ENCODE results near the gene PEX26.
A peak's percentile ranks its signal among the peaks of the same experiment; 100 is the strongest.
"Not testable (repeated sequence)": the region's sequence is repeated elsewhere in the genome, so short reads cannot be mapped to it uniquely, and the experiment has no call there.

PEX26 gene

GRCh38 chr22:18077639-18078328 is at the start of gene PEX26:
Gene PEX26, plus strand, starts transcription at chr22:18077990. Its CDS starts 387 bp downstream, at chr22:18078377.
- DNase-seq: peak; percentile 80 to 89

DNA sequence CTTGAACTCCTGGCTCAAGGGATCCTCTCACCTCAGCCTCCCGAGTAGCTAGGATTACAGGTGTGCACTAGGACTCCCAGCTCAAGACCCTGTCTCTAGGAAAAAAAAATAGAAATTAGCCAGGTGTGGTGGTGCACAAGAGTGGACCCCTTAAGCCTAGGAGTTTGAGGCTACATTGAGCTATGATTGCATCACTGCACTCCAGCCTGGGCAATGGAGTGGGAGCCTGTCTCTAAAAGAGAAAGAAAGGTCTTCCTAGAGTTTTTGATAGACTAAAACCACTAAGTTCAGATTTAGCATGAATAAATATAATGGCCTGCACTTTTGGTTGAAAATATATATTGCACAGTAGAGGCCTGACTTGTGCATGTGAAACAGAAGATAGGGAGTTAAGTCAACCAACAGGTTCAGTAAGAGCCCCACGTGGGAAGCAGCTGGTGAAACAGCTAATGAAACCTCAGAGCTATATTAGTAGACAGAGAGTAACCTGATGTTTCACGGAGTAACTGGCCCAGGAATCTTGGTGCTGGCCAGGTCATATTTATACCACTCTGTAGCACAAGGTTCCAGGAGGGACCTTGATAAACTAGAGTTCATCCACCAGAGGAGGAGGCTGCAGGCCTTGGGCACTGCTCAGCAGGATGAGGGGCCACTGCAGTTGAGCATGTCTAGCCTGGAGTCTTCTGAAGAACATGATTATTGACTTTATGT is 48.8 kb upstream of the PEX26 start:
- DNase-seq: no peak

DNA sequence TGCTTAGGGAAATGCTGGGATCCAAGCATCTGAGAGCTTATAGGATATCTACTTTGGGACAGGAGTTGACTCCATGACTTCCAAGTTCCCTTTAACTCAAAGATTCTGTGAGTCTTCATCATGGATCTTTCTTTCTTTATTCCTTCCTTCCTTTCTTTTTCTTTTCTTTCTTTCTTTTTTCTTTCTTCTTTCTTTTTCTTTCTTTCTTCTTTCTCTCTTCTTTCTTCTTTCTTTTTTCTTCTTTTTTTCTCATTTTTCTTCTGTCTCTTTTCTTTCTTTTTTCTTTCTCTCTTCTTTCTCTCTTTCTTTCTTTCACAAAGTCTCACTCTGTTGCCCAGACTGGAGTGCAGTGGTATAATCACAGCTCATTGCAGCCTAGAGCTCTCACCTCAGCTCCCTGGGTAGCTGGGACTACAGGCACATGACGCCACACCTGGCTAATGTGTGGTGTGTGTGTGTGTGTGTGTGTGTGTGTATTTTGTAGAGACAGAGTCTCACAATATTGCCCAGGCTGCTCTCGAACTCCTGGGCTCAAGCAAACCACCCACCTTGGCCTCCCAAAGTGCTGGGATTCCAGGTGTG is 48.0 kb upstream of the PEX26 start:
- no peak for DNase-seq

DNA sequence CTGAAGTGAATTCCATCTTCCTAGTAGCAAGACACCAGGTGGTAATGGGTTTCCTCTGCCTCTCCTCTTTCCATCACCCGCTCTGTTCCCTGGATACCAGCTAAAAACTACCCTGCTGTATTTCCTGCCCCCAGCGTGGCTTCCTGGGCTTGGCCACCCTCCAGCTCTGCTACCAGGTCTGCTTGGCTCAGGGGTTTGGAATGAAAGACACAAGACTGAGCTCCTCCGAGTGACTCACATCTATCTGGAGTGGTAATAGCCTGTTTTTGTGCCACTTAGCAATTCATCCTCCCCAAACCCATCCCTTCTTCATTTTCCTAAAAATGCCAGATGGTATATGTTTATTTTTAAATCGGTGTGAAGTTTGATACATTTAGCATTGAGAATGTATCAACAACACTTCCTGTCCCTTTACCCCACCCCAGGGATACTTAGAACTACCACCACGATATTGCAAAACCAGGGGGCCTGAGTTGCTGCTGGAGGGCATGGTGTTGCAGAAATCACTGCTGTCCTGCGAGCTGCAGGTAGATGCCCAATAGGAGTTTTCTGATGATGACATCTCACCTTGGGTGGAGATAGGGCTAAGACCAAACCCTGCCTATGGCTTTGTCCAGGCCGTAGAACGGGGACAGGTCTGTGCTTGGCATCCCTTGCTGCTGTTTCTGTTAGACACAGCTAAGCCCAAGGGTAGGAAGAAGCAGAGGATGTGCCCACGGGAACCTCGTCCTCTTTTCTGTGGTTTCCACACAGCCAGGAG is 45.9 kb upstream of the PEX26 start:
- DNase-seq: no peak

GRCh38 chr22:18032455-18033101 is 45.2 kb upstream of the PEX26 start:
- no peak for DNase-seq

- DNase-seq: no peak
Observed at GRCh38 chr22:18033204-18033998, 44.4 kb upstream of the PEX26 start.

- no peak for DNase-seq
Observed at GRCh38 chr22:18034076-18034475, 43.7 kb upstream of the PEX26 start.

GRCh38 chr22:18035751-18036150 is 42.0 kb upstream of the PEX26 start:
- no peak for DNase-seq

- DNase-seq: not testable (repeated sequence)
Observed at GRCh38 chr22:18040898-18041297, 36.9 kb upstream of the PEX26 start.

- no peak for DNase-seq
Observed at GRCh38 chr22:18042685-18043084, 35.1 kb upstream of the PEX26 start.

DNA sequence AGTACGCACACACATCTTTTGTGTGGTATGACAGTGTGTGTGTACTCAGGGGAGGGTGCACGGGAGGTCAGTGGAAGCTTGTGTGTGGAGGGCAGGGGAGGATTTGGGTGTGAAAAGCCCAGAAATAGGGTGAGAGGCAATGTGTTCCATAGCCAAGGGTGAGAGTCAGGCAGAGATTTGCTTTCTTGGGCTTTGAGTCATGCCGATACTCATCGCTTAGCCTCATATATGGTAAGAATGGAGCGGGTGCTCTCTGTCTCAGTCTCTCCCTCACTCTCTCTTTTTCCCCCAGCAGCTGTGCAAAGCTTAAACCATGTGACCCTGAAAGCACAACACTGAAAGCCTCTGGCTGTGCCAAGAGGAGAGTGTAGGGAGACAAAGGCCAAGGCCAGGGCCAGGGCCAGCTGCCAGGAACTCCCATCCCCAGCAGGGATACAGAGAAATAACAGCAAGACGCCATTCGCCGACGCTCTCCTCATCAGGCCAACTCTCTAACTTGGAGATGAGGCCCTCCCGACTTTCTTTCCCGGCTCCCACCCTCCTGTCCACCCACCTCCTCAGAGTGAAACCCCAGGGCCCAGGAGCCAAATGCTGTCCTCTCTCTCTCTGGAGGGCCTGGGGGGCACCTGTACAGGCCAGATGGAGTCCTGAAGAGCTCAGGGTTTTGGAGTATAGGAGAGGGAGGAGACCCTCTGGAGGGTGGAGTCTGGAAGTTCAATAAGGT is 33.1 kb upstream of the PEX26 start:
- DNase-seq: no peak

DNA sequence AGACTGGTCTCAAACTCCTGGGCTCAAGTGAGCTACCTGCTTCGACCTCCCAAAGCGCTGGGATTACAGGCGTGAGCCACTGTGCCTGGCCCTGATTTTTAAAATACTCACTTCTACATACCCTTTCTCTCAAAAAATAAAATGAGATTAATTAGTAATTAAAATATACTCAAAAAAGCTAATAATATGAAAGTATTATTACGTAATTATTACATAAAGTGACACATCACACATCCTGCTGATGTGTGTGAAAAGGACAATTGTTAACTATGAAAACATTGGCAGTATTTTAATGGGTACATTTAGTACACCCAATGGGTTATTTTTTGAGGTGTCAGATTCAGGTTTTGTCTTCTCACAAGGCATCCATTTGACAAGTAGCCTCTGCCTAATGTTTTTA is 32.0 kb upstream of the PEX26 start:
- DNase-seq: no peak

GRCh38 chr22:18048041-18048440 is 29.7 kb upstream of the PEX26 start:
- DNase-seq: no peak

DNA sequence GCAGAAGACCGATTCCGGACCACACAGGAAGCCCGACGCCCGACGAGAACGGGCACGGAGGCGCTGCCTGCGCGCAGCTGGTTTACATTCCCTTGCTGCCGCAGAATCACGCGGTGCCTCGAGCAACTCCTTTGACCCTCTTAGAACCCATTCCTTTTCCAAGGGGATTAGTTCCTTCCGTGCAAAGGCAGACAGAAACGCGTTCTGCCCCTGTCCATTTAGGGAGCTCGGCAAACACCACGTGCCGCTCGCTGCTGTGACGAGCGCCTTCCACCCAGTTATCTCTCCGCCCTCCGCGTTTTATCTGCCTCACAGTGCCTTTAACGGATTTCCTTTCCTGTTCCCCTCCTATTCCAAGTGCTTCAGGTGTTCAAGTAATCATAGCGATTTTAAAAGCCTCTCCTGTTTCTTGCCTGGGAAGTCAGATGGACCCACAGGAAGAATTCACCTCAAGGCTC is 29.3 kb upstream of the PEX26 start:
- no peak for DNase-seq

DNA sequence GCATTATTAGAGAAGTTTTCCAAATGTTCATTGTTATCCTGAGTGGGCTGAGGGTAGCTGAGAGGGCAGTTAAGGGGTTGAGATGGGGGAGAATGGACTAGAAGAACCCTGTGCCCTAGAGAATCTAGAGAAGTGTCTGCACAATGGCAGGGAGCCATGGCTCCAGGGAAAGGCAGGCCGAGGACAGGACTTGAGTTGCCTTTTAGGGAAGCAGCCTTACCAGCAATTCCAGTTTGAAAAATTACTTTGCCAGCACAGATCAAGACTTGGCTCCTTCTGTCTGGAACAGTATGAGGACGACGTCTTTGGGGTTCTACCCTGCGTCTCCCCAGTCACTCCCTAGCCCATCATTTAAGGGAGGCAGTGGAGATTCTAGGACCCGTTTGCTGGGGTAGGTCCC is 27.7 kb upstream of the PEX26 start:
- no peak for DNase-seq

GRCh38 chr22:18051113-18051512 is 26.7 kb upstream of the PEX26 start:
- DNase-seq: not testable (repeated sequence)

DNA sequence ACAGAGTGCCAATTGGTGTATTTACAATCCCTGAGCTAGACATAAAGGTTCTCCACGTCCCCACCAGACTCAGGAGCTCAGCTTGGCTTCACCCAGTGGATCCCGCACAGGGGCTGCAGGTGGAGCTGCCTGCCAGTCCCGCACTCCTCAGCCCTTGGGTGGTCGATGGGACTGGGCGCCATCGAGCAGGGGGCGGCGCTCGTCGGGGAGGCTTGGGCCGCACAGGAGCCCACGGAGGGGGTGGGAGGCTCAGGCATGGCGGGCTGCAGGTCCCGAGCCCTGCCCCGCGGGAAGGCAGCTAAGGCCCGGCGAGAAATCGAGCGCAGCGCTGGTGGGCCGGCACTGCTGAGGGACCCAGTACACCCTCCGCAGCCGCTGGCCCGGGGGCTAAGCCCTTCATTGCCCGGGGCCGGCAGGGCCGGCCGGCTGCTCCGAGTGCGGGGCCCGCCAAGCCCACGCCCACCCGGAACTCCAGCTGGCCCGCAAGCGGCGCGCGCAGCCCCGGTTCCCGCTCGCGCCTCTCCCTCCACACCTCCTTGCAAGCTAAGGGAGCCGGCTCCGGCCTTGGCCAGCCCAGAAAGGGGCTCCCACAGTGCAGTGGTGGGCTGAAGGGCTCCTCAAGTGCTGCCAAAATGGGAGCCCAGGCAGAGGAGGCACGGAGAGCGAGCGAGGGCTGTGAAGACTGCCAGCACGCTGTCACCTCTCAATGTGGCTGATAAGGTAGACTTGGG is 24.4 kb upstream of the PEX26 start:
- DNase-seq: not testable (repeated sequence)

DNA sequence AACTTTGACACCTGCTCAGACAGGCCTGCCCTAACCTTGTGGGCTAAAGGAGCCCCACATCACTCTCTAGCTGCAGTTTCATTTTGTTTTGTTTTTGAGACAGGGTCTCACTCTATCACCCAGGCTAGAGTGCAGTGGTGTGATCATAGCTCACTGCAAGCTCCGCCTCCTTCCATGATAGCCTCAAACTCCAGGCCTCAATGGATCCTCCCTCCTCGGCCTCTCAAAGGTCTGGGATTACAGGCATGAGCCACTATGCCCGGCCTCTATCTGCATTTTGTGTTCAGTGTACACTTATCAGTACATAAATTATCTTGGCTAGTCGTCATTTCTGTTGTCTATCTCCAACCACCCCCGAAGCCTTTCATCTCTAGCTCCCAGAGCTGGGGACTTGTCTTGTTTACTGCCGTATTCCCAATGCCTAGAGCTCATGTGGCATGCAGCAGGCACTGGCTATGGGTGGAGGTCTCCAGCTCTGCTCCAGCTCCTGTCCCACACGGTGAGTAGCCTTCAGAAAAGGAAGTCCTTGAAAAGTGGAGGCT is 22.1 kb upstream of the PEX26 start:
- DNase-seq: no peak

DNA sequence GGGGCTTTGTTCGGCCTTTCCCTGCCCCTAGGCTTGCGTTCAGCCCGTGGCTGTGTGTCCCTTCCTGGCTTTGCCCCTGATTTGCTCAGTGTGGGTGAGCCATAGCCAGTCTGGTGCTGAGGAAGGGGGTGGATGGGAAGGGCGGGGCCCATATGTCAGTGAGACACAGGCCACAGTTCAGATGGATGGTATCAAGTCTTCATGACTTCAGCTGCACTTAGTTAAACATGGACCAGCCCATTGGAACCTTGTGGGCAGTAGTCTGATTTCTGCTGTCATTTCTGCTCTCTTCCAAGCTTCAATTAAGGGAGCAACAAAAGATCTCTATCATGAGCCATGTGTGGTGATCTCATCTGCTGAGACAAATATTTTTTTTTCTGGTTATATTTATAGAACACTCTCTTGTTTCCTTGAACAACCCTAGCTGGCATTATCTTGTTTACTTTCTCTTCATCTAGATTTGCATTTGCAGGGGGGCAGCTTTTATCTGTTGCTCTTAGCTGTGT is 21.6 kb upstream of the PEX26 start:
- DNase-seq: no peak

Data from NCI-H1930 (cell line).